NCI-H2107 treated with DMSO at 0.1 percent for 48 hours (cell line): ENCODE data around the gene KIFAP3.

Experiments used
- DNase-seq: peaks from one replicate; lab custom pipeline; 2025; ENCODE audit not compliant: unreplicated experiment; lab: John Stamatoyannopoulos, UW

Gene KIFAP3

GRCh38 chr1:169995993-169996392 is 78.5 kb downstream of the KIFAP3 start:
- DNase-seq: no peak

- no peak for DNase-seq
Measured at GRCh38 chr1:169989246-169989645, 85.2 kb downstream of the KIFAP3 start.

- DNase-seq: no peak
Measured at GRCh38 chr1:169985757-169986156, 88.7 kb downstream of the KIFAP3 start.

- no peak for DNase-seq
Measured at GRCh38 chr1:169974067-169974466, 100.4 kb downstream of the KIFAP3 start.

- DNase-seq: peak; percentile 87
Measured at GRCh38 chr1:169970114-169970513, 104.4 kb downstream of the KIFAP3 start.

- DNase-seq: no peak
Measured at GRCh38 chr1:169968174-169968573, 106.3 kb downstream of the KIFAP3 start.

- no peak for DNase-seq
Measured at GRCh38 chr1:169964206-169964605, 110.3 kb downstream of the KIFAP3 start.

- no peak for DNase-seq
Measured at GRCh38 chr1:169959686-169960085, 114.8 kb downstream of the KIFAP3 start.

GRCh38 chr1:169958987-169959386 is 115.5 kb downstream of the KIFAP3 start:
- no peak for DNase-seq

GRCh38 chr1:169957884-169958283 is 116.6 kb downstream of the KIFAP3 start:
- DNase-seq: no peak

- DNase-seq: no peak
Measured at GRCh38 chr1:169951108-169951507, 123.4 kb downstream of the KIFAP3 start.

- no peak for DNase-seq
Measured at GRCh38 chr1:169949139-169949538, 125.4 kb downstream of the KIFAP3 start.

- no peak for DNase-seq
Measured at GRCh38 chr1:169946206-169946605, 128.3 kb downstream of the KIFAP3 start.

GRCh38 chr1:169945181-169945580 is 129.3 kb downstream of the KIFAP3 start:
- no peak for DNase-seq

- no peak for DNase-seq
Measured at GRCh38 chr1:169944621-169945020, 129.9 kb downstream of the KIFAP3 start.

GRCh38 chr1:169943963-169944526 is 130.4 kb downstream of the KIFAP3 start:
- no peak for DNase-seq

- DNase-seq: no peak
Measured at GRCh38 chr1:169941982-169942830, 132.3 kb downstream of the KIFAP3 start.

- DNase-seq: no peak
Measured at GRCh38 chr1:169933984-169934725, 140.3 kb downstream of the KIFAP3 start.

- no peak for DNase-seq
Measured at GRCh38 chr1:169931795-169932231, 142.7 kb downstream of the KIFAP3 start.

- DNase-seq: no peak
Measured at GRCh38 chr1:169929210-169929526, 145.3 kb downstream of the KIFAP3 start.

GRCh38 chr1:169928438-169929209 is 145.9 kb downstream of the KIFAP3 start:
- DNase-seq: peak; percentile 87
